ENCODE results near the gene ADCY1.

ADCY1 gene

DNA sequence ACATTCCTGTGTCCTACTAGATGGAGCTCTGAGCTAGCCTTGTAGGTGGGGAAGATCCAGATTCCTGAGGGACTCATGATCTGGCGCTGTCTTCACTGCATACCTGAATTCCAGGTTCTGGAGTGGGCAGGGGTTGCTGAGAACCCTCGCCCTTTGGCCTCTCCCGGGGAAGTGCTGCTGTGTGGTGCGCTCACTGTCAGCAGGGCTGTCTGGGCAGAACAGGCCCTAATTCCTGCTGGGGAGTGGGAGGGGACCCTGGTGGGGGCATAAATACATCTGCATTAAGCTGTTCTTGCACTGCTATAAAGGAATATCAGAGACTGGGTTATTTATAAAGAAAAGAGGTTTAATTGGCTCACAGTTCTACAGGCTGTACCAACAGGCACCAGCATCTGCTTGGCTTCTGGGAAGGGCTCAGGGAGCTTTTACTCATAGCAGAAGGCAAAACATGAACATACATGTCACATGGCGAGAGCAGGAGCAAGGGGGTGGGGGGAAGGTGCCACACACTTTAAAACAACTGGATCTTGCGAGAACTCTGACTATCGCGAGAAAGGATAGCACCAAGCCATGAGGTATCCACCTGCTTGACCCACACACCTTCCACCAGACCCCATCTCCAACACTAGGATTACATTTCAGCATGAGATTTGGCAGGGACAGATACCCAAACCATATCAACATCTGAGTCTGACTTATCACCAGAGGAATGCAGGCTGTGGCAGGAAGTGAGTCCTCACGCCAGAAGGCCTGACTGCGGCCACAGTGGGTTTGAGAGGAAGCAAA lies 115.0 kb downstream of the ADCY1 start:
- DNase-seq (ENCODE audit: low read depth in 1 of 2, low spot score in 1 of 2): no peak

DNA sequence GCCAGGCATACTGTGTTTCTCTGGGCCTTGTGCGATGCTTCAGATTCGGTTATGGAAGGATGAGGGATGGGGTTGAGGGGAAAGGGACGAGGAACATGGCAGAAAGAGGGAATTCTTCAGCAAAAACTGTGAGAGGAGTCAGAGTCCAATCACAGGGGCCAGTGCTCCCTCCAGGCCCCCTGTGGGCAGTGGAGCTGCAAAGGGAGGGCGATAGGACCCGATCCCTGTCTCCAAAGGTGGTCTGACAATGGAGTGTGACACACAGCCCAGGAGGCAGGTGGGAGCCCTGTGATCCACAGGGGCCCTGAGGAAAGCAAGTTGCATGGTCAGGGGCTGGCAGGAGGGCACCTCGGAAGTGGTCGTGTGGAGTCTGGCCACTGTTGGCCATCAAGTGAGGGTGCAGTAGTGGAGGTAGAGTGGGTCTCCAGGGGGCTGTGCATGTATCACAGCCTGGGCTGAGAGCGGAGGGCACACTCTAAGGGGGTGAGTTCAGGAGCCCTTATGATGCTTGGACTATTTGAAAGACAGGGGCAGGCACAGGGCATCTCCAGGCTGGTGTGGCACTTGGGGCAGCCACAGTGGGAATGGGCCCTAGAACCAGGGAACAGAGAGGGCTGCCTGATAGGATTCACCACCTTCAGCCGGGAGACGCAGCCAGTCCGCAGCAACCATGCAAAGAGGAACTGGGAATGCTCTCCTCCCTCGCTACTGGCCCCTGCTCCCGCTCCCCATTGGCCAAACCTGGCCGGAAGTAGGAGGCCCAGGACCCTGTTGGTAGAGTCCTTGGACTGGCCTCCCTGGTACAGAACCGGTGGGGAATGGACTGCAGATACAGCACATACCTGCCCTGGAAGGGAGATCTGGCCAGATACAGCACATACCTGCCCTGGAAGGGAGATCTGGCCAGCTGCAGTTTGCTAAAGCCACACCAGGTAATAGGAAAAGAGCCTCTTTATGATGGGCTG lies 115.9 kb downstream of the ADCY1 start:
- no peak for DNase-seq (ENCODE audit: low read depth in 1 of 2, low spot score in 1 of 2)

DNA sequence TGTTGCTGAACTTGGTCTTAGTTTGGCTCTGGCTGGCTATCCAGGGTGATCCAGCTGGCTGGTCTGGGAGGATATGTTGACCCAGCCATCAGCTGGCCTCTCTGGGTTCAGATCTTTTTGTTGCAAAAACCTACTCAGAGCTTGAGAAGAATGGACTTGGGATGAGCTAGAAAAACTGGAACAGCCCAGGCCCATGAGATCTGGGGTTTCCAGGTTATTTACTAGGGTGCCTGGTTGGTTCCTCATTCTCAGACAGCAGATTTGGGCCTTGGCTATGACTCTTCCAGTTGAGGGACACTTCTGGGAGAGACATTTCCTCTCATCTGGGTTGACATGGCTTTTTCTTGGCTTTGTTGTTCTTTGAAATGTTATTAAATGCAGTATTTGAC lies 116.6 kb downstream of the ADCY1 start:
- DNase-seq (ENCODE audit: low read depth in 1 of 2, low spot score in 1 of 2): no peak

DNA sequence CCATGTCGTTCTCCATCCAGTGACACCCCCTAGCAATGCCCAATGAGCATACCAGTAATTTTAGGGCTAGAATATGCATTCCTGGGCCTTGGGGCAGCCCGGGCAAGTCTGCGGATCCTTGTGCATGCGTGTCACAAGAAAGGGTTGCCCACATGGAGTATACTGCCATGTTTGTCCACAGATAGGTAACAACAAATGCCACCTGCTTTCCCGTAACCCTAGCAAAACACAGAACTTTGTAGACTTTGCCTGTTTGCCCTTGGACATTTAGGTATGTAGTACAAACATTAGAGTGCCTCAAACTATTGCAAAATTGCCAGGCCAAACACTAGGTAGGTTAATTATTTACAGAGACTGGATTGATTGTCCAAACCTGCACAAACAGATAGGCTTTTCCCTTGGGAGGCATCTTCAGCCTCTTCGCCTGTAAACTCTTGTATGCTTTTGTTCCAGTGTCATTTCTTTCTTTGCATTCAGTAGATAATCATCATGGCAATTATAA lies 117.0 kb downstream of the ADCY1 start:
- no peak for DNase-seq (ENCODE audit: low read depth in 1 of 2, low spot score in 1 of 2)

DNA sequence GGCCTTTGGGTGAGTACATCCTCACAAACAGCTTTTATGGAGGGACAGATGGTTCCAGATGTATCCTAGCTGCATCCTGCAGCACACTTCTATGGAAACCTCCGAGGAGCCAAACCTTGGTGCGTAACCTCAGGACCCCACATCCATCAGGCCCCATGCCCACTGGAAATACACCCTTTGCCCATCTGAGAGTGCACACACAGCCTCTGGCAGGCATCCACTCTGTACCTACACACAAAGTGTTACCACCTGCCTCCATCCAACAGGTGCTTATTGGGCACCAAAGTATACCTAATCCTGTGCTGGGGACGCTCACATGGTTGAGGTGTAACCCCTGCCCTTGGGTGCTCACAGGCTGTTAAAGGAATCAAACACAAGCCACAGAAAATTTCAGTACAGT lies 117.9 kb downstream of the ADCY1 start:
- DNase-seq (ENCODE audit: low read depth in 1 of 2, low spot score in 1 of 2): no peak

DNA sequence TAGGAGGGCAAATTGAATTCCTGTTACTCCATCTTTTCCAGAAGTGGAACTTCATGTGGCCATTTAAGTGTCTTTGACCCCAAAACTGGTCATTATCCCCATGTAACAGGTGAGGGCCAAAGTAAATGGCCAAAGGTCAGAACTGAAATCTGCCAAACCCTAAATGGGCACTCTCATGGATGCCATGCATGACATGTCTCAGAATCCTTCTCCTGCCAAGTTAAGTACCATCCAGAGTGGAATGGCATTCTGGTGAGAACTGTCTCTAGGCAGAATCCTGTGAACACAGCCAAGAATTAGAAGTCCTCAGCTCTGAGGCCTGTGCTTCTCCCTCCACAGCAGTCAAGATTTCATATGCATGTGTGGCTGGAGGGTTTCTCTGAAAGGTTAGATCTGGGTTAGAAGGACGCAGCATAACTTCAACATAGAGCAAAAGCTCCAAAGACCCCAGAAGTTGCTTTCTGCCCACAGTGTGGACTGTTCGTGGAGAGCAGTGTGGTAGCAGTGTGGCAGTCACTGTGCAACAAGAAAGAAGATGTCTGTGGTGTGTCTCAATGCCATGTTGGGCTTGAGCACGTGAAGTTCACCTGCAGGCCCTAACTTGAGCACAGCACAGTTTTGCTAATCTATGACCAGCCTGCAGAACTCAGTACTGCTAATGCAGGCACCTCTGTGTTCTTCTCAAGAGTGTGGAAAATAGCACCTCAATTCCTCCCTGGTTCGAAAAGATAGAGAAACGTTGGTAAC lies 121.3 kb downstream of the ADCY1 start:
- no peak for DNase-seq (ENCODE audit: low read depth in 1 of 2, low spot score in 1 of 2)

DNA sequence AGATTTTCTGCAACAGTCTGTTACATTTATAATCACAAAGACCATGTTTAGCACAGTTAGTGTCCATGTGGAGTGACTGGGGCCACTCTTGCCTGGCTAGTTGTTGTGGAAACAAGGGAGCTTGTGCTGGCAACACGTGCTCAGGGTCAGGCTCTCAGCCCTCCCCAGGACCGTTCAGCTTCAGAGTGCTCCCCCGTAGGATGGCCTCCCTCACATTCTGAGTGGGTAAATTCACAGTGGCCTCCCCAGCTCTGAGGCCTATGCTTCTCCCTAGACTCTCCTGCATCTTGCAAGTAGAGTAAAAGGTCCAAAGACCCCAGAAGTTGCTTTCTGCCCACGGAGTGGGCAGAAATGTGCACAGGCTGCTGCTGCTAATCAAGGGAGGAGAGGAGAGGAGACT lies 122.3 kb downstream of the ADCY1 start:
- no peak for DNase-seq (ENCODE audit: low read depth in 1 of 2, low spot score in 1 of 2)

DNA sequence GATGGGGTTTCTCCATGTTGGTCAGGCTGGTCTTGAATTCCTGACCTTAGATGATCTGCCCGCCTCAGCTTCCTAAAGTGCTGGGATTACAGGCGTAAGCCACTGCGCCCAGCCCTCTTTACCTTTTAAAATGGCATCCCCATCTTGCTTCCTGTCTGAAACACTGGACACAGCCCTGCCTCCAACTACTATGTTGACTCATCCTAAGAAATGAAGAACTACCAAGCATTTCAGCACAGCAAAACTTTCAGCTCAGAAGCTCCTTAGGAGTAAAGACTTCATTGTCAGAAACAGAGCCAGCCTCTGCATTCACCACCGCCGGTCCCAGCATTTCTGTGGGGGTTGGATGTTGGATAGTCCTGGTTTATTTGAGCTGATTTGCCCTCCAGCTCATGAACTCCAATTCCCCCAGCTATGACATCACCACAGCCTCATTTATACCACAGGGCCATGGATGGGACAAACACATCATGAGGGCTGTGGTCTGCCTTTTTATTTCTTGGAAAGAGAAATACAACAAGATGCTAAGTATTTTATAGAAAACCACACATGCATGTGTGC lies 123.5 kb downstream of the ADCY1 start:
- no peak for DNase-seq (ENCODE audit: low read depth in 1 of 2, low spot score in 1 of 2)

DNA sequence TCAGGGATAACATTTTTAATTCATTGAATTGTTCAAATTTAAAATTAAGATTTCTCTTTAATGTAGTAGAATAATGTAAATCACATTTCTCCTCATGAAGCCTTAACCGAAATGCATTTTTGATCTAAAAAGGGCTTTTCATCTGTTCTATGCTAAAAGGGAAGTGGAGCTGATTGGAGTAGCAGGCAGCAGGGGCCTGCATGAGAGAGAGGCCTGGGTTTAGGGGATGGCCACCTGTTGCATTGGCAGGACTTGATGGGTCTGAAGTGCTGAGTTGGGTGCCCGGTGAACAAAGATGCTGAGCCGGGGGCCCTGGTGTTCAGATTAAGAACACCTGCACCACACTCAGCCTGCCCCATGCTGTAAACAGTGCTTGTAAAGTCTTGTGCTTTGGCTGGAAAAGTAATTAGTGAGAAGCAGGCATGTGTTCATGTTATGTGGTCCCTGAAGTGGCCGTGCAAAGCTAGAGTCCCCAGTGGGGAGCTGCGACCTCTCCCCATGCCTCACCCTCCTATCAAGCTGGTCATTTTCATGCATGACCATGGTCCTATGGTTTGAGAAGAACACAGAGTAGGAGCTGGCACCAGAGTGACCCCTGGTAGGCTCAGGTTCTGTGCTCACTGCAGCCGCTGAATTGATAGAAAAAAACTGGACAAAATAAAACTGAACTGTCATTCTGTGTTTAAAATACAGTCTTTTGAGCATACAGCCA lies 124.3 kb downstream of the ADCY1 start:
- DNase-seq (ENCODE audit: low read depth in 1 of 2, low spot score in 1 of 2): no peak

DNA sequence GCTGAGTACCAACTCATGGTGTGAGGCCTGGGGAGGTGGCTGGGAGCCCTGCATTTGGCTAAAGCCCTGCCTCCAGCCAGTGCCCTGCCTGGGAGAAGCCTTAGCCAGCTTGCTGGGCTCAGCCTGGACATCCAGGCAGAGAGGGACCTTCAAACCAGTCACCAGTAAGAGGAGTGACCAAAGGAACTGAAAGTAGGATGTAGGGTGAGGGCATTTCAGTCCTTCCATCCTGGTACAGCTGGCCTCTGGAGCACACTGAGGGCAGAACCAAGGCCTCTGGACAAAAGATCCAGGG lies 124.8 kb downstream of the ADCY1 start:
- no peak for DNase-seq (ENCODE audit: low read depth in 1 of 2, low spot score in 1 of 2)

DNA sequence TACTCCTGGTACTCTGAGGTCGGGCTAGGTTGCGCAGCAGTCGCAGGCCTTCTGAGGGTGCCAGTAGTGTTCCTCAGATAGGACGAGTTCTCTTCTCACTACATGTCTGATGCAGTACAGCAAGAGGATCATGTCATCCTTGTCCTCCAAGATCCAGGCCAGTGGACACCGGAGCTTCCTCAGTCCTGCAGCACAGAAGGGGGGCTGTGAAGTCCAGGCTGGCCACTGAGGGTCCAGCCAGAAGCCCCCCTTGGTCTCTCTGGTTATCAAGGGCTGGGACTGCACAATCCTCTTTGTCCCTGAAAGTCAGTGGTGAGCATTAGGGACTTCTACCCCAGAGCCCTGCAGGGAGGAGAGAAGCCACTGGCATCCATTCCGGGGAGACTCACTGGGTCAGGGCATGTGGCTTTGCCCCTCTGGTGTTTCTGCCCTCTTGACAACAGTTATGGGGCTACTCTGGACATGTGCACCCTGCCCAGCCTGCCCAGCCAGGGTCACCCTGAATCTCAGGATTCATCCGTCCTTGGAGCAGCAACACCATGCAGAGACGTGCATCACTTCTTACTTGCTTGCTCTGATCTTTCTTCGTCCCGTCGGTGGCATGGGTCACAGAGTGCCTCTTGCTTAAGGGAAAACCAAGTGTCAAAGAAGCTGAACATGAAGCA lies 125.7 kb downstream of the ADCY1 start:
- no peak for DNase-seq (ENCODE audit: low read depth in 1 of 2, low spot score in 1 of 2)

DNA sequence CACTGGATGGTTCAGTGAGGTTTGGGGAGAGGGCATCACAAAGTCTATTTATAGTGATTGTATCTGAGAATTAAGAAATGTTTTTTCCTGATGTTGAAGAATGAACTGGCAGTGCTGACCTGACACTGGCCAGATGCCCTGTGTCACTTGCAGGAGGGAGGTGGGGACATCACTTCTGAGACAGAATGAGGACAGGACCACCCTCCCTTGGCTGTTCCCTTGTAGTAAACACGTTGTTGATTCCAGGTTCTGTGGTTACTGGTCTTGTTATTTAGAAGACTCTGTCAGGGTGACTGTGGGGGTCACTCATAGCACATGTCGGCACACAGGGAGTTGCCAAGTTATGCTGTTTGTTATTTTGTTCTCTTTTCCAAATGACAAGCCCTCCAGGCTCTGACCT lies 126.4 kb downstream of the ADCY1 start:
- DNase-seq (ENCODE audit: low read depth in 1 of 2, low spot score in 1 of 2): no peak

DNA sequence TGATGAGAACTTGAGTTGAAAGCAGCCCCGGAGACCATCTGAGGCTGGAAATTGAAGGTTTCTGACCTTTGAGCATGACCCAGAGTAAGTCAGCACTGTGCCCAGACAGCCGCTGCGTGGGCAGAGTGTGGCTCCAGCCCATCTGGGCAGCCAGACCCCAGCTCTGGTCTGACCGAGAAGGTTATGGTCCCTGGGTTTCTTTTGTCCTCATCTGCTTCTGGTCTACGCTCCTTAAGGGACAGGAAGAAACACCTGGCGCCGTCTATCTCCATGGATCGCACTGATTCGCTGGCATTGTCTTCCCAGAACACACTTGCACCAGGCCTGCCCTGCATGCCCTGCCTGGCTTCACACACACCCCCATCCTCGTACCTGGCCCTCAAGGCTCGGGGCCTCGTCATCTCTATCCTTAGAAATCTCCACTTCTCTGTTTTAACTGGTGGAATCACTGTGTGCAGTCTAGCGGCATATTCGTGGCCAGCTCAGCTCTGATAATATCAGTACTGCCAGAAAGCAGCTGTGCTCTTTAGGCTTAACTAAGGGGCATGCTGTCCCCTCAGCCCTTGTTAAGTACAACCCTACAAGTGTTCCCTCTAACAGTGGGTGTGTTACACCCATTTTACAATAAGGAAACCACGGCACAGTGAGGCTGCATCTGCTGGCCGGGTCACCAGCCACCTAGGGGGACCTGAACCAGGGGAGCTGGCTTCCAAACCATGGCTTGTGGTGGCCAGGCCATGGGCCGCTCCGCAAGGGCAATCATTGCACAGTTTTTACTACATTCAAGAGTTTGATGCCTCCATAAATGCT lies 127.7 kb downstream of the ADCY1 start:
- no peak for DNase-seq (ENCODE audit: low read depth in 1 of 2, low spot score in 1 of 2)

DNA sequence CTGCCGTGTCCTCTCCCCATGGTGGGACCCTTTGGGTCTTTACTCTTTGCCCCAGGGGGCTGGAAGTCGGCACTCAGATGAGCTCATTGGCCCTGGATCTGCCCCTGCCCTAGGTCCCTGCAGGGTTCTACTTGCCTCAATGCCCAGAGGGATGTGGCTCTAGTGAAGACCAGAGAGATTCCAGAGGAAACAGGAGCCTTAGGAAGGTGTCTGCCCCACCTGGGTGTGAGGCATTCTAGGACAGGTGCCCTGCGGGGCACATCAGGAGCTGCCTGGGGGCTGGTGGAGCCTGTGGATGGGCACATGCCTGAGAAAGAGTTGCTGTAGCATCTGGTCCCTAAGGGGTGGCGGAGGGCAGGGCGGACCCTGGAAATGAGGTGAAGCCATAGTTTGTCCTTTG lies 128.6 kb downstream of the ADCY1 start:
- no peak for DNase-seq (ENCODE audit: low read depth in 1 of 2, low spot score in 1 of 2)

DNA sequence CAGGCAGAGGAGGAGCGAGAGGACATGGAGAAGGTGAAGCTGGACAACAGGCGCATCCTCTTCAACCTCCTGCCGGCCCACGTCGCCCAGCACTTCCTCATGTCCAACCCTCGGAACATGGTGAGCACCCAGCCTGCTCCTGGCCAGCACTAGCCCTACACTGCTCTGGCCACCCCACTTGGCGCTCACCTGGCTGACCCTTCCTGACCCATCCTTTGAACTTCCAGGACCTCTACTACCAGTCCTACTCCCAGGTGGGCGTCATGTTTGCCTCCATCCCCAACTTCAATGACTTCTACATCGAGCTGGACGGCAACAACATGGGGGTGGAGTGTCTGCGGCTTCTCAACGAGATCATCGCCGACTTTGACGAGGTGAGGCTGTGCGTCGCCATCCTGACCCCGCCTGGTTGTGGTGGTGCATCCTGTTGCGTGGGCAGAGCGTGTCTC lies 129.2 kb downstream of the ADCY1 start:
- DNase-seq (ENCODE audit: low read depth in 1 of 2, low spot score in 1 of 2): no peak

DNA sequence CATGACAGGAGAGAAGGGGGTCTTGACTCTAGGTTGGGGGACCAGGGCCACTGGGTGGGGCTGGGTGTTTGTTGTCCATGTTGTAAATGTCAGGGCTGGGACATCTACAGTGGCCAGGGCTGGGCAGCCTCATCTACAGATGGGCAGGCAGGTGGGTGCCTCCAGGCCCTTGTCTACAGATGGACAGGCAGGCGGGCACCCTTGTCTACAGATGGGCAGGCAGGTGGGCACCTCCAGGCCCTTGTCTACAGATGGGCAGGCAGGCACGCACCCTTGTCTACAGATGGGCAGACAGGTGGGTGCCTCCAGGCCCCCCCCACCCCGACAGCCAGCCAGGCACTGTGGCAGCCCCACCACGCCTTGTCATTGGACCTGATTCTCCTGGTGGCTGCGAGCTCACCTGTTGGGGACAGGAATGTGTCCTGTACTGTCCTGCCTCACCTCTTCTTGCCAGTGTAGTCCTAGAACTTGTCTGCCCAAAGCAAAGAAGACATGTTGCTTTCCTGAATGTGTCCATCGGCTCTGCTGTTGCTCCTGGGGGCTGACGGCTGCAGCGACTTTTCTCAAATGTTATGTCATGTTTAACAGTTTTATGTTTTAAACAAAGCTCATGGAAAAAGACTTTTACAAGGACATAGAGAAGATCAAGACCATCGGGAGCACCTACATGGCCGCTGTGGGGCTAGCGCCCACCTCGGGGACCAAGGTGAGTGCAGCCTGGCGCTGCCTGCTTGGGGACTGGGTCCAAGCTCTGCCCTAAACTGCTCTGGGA lies 129.9 kb downstream of the ADCY1 start:
- no peak for DNase-seq (ENCODE audit: low read depth in 1 of 2, low spot score in 1 of 2)

DNA sequence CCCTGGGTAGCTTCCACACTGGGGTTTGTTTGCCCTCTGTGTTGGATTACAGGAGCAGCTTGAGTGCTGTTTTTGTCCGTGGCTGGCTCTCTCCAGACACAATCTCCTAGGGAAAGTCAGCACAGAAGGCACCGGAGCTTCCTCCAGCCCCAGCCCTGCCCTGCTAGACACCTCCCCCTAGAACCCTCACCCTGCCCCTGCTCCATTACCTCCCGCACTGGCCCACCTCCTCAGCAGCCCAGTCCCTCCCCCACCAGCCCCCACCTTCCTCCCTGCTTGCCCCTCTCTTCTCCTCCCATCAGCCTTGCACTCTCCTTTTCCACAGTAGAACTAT lies 130.5 kb downstream of the ADCY1 start:
- no peak for DNase-seq (ENCODE audit: low read depth in 1 of 2, low spot score in 1 of 2)

DNA sequence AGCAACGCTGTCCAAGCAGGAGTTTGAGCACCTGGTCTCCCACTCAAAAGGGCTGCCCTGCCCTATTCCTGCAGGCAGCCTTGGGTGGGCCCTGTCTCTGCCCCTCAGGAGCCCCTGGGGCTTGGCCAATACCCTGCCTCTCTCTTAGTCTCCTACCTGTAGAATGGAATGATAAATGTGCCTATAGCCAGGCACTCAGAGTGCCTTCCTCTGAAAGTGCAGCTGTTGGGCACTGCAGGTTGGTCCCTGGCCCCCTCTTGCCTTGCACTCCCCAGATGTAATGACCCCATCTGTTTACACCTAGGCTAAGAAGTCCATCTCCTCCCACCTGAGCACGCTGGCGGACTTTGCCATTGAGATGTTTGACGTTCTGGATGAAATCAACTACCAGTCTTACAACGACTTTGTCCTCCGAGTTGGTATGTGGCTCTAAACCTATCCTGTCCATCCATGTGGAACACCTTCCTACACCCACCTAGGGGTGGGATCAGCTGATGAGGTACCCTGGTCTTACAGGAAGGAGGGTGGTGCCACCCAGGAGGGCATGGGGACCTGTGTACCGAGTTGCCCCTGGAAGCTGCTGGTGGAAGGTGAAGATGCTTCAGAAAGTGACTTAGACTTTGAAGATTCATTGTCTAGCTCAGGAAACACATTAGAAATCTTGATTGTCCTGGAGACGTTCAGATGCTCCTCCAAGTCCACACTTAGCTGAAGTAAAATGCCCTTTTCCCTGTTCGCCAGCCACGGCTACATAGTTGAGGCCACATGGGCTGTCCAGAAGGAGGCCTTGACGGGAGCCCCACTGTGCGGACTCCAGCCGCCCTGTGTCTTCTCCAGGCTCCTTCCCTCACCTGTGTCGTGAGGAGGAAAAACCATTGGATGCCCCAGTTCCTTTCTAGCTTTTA lies 134.1 kb downstream of the ADCY1 start:
- DNase-seq (ENCODE audit: low read depth in 1 of 2, low spot score in 1 of 2): no peak
